ENCODE measurements around the gene WDR76. TPM values are rescaled to one million over a fixed set of nuclear protein-coding genes. Genes with fewer than 3 reads are reported as not detected.
"Not testable (repeated sequence)": the region's sequence is repeated elsewhere in the genome, so short reads cannot be mapped to it uniquely, and the experiment has no call there.

The WDR76 gene
- total and polyA plus RNA-seq, 7 experiments from 2014 or later: 6.6 to 62.1 (median 9.3) TPM

GRCh38 chr15:43866636-43867035 lies 39.8 kb downstream of the WDR76 start:
- H3K27me3 ChIP-seq (ENCODE audit: control insufficient read depth in 2 of 2, insufficient read depth in 2 of 2, low read length in 2 of 2); ATAC-seq; H3K4me3 Mint-ChIP-seq; H3K9me3 Mint-ChIP-seq; H3K27me3 Mint-ChIP-seq; POLR2A ChIA-PET; intact Hi-C loops (cut with micrococcal nuclease); H3K4me1 ChIP-seq (ENCODE audit: control insufficient read depth in 2 of 2, insufficient read depth in 2 of 2, low read length in 2 of 2); H3K27ac Mint-ChIP-seq; H3K4me3 ChIP-seq (ENCODE audit: low read length); H3K4me1 Mint-ChIP-seq; H3K9me3 ChIP-seq (ENCODE audit: control insufficient read depth in 2 of 3, low read length in 3 of 3); H3K27ac ChIP-seq (ENCODE audit: low read depth, low read length); DNase-seq: not testable (repeated sequence)
- CTCF ChIA-PET: interaction anchor here (0.6 kb wide), 1 partner anchor 244 kb away, joined by 3 read pairs; no protein-coding TSS in a partner anchor
- peaks cover 0 to 12% (median 5%) of the 10 kb centered on the region in 3 experiments for H3K36me3 ChIP-seq (ENCODE audit: control insufficient read depth in 2 of 3, insufficient read depth in 3 of 3, low read length in 3 of 3)
- peaks cover 0 to 23% (median 18%) of the 10 kb centered on the region in 5 donors for H3K36me3 Mint-ChIP-seq

GRCh38 chr15:43867096-43867495 lies 40.3 kb downstream of the WDR76 start:
- no peak overlapping the region for H3K4me3 Mint-ChIP-seq
- Histone ChIP-seq H3K4me3 (ENCODE audit: low read length) (no peak overlapping the region), H3K36me3 (ENCODE audit: control insufficient read depth in 2 of 3, insufficient read depth in 3 of 3, low read length in 3 of 3) (peaks cover 0 to 12% (median 5%) of the 10 kb centered on the region in 3 experiments), H3K27me3 (ENCODE audit: control insufficient read depth in 2 of 2, insufficient read depth in 2 of 2, low read length in 2 of 2) (no peaks in the 10 kb centered on the region), H3K9me3 (ENCODE audit: control insufficient read depth in 2 of 3, low read length in 3 of 3) (no peaks in the 10 kb centered on the region), H3K27ac (ENCODE audit: low read depth, low read length) (no peak overlapping the region), H3K4me1 (ENCODE audit: control insufficient read depth in 2 of 2, insufficient read depth in 2 of 2, low read length in 2 of 2) (no peaks in the 10 kb centered on the region)
- no peak for ATAC-seq
- peaks cover 0 to 3% (median 0%) of the 10 kb centered on the region in 7 donors for H3K4me1 Mint-ChIP-seq
- H3K9me3 Mint-ChIP-seq: no peaks in the 10 kb centered on the region
- peaks cover 0 to 24% (median 18%) of the 10 kb centered on the region in 5 donors for H3K36me3 Mint-ChIP-seq
- POLR2A ChIA-PET: no interaction called here
- no peaks in the 10 kb centered on the region for H3K27me3 Mint-ChIP-seq
- DNase-seq: no peak
- CTCF ChIA-PET: interaction anchor here (0.6 kb wide), 1 partner anchor 245 kb away, joined by 3 read pairs; no protein-coding TSS in a partner anchor
- intact Hi-C loops (cut with micrococcal nuclease): no loop called here
- H3K27ac Mint-ChIP-seq: no peak overlapping the region

- intact Hi-C loops (cut with micrococcal nuclease): no loop called here
- no peak for ATAC-seq
- no peak overlapping the region for H3K27ac ChIP-seq (ENCODE audit: low read depth, low read length)
- H3K9me3 Mint-ChIP-seq: no peaks in the 10 kb centered on the region
- H3K27me3 ChIP-seq (ENCODE audit: control insufficient read depth in 2 of 2, insufficient read depth in 2 of 2, low read length in 2 of 2): no peaks in the 10 kb centered on the region
- H3K4me1 ChIP-seq (ENCODE audit: control insufficient read depth in 2 of 2, insufficient read depth in 2 of 2, low read length in 2 of 2): peaks cover 0 to 3% of the 10 kb centered on the region in 2 donors
- H3K4me3 ChIP-seq (ENCODE audit: low read length): no peak overlapping the region
- CTCF ChIA-PET: no interaction called here
- peaks cover 0 to 12% (median 5%) of the 10 kb centered on the region in 3 experiments for H3K36me3 ChIP-seq (ENCODE audit: control insufficient read depth in 2 of 3, insufficient read depth in 3 of 3, low read length in 3 of 3)
- peaks cover 0 to 27% (median 18%) of the 10 kb centered on the region in 5 donors for H3K36me3 Mint-ChIP-seq
- POLR2A ChIA-PET: interaction anchor here (0.8 kb wide), 1 partner anchor 635 kb away, joined by 3 read pairs; no protein-coding TSS in a partner anchor
- H3K9me3 ChIP-seq (ENCODE audit: control insufficient read depth in 2 of 3, low read length in 3 of 3): no peaks in the 10 kb centered on the region
- no peak overlapping the region for H3K27ac Mint-ChIP-seq
- peaks cover 0 to 5% (median 0%) of the 10 kb centered on the region in 7 donors for H3K4me1 Mint-ChIP-seq
- no peak for DNase-seq
- H3K4me3 Mint-ChIP-seq: no peak overlapping the region
- H3K27me3 Mint-ChIP-seq: no peaks in the 10 kb centered on the region
These were observed 41.6 kb downstream of the WDR76 start for GRCh38 chr15:43868406-43868805.

- peak overlapping the region in 1 of 9 donors; percentile 23 for H3K27ac Mint-ChIP-seq
- Histone ChIP-seq H3K4me1 (ENCODE audit: control insufficient read depth in 2 of 2, insufficient read depth in 2 of 2, low read length in 2 of 2) (peaks cover 0 to 3% of the 10 kb centered on the region in 2 donors), H3K9me3 (ENCODE audit: control insufficient read depth in 2 of 3, low read length in 3 of 3) (no peaks in the 10 kb centered on the region), H3K4me3 (ENCODE audit: low read length) (no peak overlapping the region), H3K27me3 (ENCODE audit: control insufficient read depth in 2 of 2, insufficient read depth in 2 of 2, low read length in 2 of 2) (no peaks in the 10 kb centered on the region), H3K36me3 (ENCODE audit: control insufficient read depth in 2 of 3, insufficient read depth in 3 of 3, low read length in 3 of 3) (no peaks in the 10 kb centered on the region), H3K27ac (ENCODE audit: low read depth, low read length) (no peak overlapping the region)
- ATAC-seq (no peak), DNase-seq (no peak)
- intact Hi-C loops (cut with micrococcal nuclease): loop anchor here (1.0 to 2.0 kb wide), 2 partner anchors 194 to 631 kb away; no protein-coding TSS in a partner anchor
- ChIA-PET POLR2A (no interaction called here), CTCF (interaction anchor here (0.7 kb wide), 1 partner anchor 625 kb away, joined by 3 read pairs; no protein-coding TSS in a partner anchor)
- H3K4me1 Mint-ChIP-seq: peaks cover 0 to 5% (median 0%) of the 10 kb centered on the region in 7 donors
- H3K9me3 Mint-ChIP-seq: no peaks in the 10 kb centered on the region
- H3K36me3 Mint-ChIP-seq: peaks cover 0 to 16% (median 11%) of the 10 kb centered on the region in 5 donors
- no peak overlapping the region for H3K4me3 Mint-ChIP-seq
- H3K27me3 Mint-ChIP-seq: no peaks in the 10 kb centered on the region
These were observed 45.0 kb downstream of the WDR76 start for GRCh38 chr15:43871835-43872234.

- H3K4me3 Mint-ChIP-seq: no peak overlapping the region
- ChIA-PET POLR2A (no interaction called here), CTCF (no interaction called here)
- intact Hi-C loops (cut with micrococcal nuclease): loop anchor here (1.0 to 2.0 kb wide), 2 partner anchors 194 to 630 kb away; no protein-coding TSS in a partner anchor
- H3K27me3 Mint-ChIP-seq: no peaks in the 10 kb centered on the region
- ATAC-seq (no peak), DNase-seq (peak in 2 of 9 donors; percentile 11 to 22)
- Histone ChIP-seq H3K27ac (ENCODE audit: low read depth, low read length) (no peak overlapping the region), H3K9me3 (ENCODE audit: control insufficient read depth in 2 of 3, low read length in 3 of 3) (no peaks in the 10 kb centered on the region), H3K36me3 (ENCODE audit: control insufficient read depth in 2 of 3, insufficient read depth in 3 of 3, low read length in 3 of 3) (no peaks in the 10 kb centered on the region), H3K27me3 (ENCODE audit: control insufficient read depth in 2 of 2, insufficient read depth in 2 of 2, low read length in 2 of 2) (no peaks in the 10 kb centered on the region), H3K4me1 (ENCODE audit: control insufficient read depth in 2 of 2, insufficient read depth in 2 of 2, low read length in 2 of 2) (peaks cover 0 to 3% of the 10 kb centered on the region in 2 donors), H3K4me3 (ENCODE audit: low read length) (no peak overlapping the region)
- H3K9me3 Mint-ChIP-seq: no peaks in the 10 kb centered on the region
- peaks cover 0 to 5% (median 0%) of the 10 kb centered on the region in 7 donors for H3K4me1 Mint-ChIP-seq
- no peak overlapping the region for H3K27ac Mint-ChIP-seq
- H3K36me3 Mint-ChIP-seq: peaks cover 0 to 15% (median 9%) of the 10 kb centered on the region in 5 donors
These were observed 45.7 kb downstream of the WDR76 start for GRCh38 chr15:43872416-43873020.

- Mint-ChIP-seq H3K9me3 (no peaks in the 10 kb centered on the region), H3K27ac (no peak overlapping the region), H3K4me3 (no peak overlapping the region), H3K36me3 (peaks cover 0 to 13% (median 9%) of the 10 kb centered on the region in 5 donors), H3K4me1 (peaks cover 0 to 2% (median 0%) of the 10 kb centered on the region in 7 donors), H3K27me3 (no peaks in the 10 kb centered on the region)
- H3K9me3 ChIP-seq (ENCODE audit: control insufficient read depth in 2 of 3, low read length in 3 of 3): no peaks in the 10 kb centered on the region
- DNase-seq (no peak), ATAC-seq (no peak)
- no peak overlapping the region for H3K4me3 ChIP-seq (ENCODE audit: low read length)
- intact Hi-C loops (cut with micrococcal nuclease): loop anchor here in 1 of 2 donors (2.0 kb wide), 1 partner anchor 629 kb away; no protein-coding TSS in a partner anchor
- CTCF ChIA-PET: no interaction called here
- H3K27me3 ChIP-seq (ENCODE audit: control insufficient read depth in 2 of 2, insufficient read depth in 2 of 2, low read length in 2 of 2): no peaks in the 10 kb centered on the region
- no peaks in the 10 kb centered on the region for H3K36me3 ChIP-seq (ENCODE audit: control insufficient read depth in 2 of 3, insufficient read depth in 3 of 3, low read length in 3 of 3)
- POLR2A ChIA-PET: no interaction called here
- no peak overlapping the region for H3K27ac ChIP-seq (ENCODE audit: low read depth, low read length)
- H3K4me1 ChIP-seq (ENCODE audit: control insufficient read depth in 2 of 2, insufficient read depth in 2 of 2, low read length in 2 of 2): peaks cover 0 to 3% of the 10 kb centered on the region in 2 donors
These were observed 46.8 kb downstream of the WDR76 start for GRCh38 chr15:43873651-43874050.

All from naive thymus-derived CD4-positive, alpha-beta T cell (primary cell).